ENCODE data around the gene PIGC.

DNA sequence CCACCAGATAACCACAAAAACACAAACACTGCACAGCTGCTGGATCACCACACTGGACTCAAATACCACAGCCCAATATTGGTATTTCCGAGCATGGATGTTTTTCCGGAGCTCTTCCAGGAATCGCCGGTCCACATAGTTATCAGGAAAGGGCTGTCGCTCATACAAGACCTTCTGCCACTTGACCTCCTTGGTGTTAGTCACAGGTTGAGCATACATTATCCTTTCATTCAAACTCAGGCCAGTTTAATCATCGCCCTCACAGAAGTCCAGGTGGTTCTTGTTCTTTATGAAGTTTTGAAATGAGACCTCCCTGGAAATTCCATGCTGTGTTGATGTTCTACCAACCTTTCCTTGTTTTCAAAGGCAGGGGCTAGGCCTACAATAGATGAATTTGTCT is 1.5 kb downstream of the PIGC start:
- TF ChIP-seq EZH2phosphoT487 (IDR thresholded peaks at IDR 0.05; ENCODE audit: insufficient read depth, low read depth): no peak
- no peak for TF ChIP-seq EZH2 (IDR thresholded peaks at IDR 0.05; ENCODE audit: insufficient read depth, poor library complexity, severe bottlenecking)
